ENCODE data around the gene ZNF827.

ZNF827 gene

DNA sequence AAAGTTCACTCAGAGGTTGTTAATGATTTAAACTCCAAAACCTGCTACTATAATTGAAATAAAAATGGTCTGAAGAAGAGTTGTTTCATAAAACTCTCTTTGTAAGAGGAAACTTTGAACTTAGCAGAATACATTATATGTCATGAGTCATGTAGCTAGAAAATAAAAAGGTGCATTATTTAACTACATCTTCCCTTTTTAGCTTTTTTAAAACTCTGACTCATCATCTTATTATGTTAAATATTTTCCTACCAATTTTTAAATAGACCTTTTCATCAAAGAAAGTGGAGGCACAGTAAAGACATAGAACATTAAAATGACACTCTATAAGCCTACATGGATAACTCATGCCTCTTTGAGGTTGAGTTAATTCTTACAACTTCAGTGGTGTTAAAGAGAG is 1.2 kb upstream of the ZNF827 start:
- Histone ChIP-seq H2AFZ (ENCODE audit: low read depth, low read length) (no peak overlapping the region), H2BK5ac (ENCODE audit: low read depth, low read length, poor library complexity, severe bottlenecking) (no peak overlapping the region), H4K91ac (ENCODE audit: low read length) (no peak overlapping the region), H3K36me3 (ENCODE audit: control insufficient read depth in 1 of 2, insufficient read depth in 2 of 2, low read depth in 1 of 2, low read length in 2 of 2) (no peaks in the 10 kb centered on the region), H3K4me1 (ENCODE audit: control insufficient read depth, insufficient read depth, low read depth, low read length) (peaks cover 2% of the 10 kb centered on the region), H3K79me1 (replicated peaks; ENCODE audit: low read length, poor library complexity, severe bottlenecking) (no peaks in the 10 kb centered on the region), H3K4me3 (ENCODE audit: insufficient read depth in 1 of 2, low read depth in 1 of 2, low read length in 2 of 2) (peak overlapping the region in 1 of 2 experiments; percentile 96), H3K27me3 (ENCODE audit: control insufficient read depth in 1 of 2, insufficient read depth in 1 of 2, low read length in 2 of 2) (no peaks in the 10 kb centered on the region), H2BK12ac (ENCODE audit: low read length in 2 of 2) (no peak overlapping the region), H3K9ac (ENCODE audit: low read length) (peak overlapping the region; percentile 98), H2AK5ac (ENCODE audit: low read length, severe bottlenecking) (no peak overlapping the region), H2BK120ac (ENCODE audit: low read depth, low read length) (no peak overlapping the region), H2BK15ac (ENCODE audit: low read depth, poor library complexity, severe bottlenecking) (no peak overlapping the region), H3K23ac (ENCODE audit: low read length in 2 of 2) (no peak overlapping the region), H3K9me3 (ENCODE audit: control insufficient read depth, low read length) (no peaks in the 10 kb centered on the region), H4K8ac (ENCODE audit: low read length) (no peak overlapping the region), H3K4ac (ENCODE audit: low read depth in 1 of 2, low read length in 2 of 2) (no peak overlapping the region), H3K14ac (ENCODE audit: low read length in 2 of 2) (no peak overlapping the region), H3K27ac (ENCODE audit: low read length, poor library complexity, severe bottlenecking) (peak overlapping the region; percentile 56), H3K4me2 (ENCODE audit: low read length, poor library complexity, severe bottlenecking) (no peak overlapping the region), H3K18ac (ENCODE audit: low read depth in 1 of 2, low read length in 2 of 2) (no peak overlapping the region)
- DNase-seq, result no peak

DNA sequence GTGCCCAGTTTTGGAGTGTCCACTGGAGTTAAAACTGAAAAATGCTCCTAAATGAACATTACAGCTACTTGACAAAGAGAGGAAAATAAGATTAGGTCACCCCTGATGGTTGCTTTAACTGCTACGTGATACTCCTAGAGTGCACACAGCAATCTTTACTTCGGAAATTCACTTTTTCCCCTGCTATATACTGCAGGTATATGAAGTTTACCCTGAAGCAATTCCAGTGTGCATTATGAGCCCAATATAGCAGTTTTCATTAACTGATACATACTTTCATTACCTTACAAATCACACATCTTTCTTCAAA is 773 bp upstream of the ZNF827 start:
- Histone ChIP-seq H3K4me2 (ENCODE audit: low read length, poor library complexity, severe bottlenecking) (no peak overlapping the region), H2AK5ac (ENCODE audit: low read length, severe bottlenecking) (no peak overlapping the region), H3K9ac (ENCODE audit: low read length) (peak overlapping the region; percentile 98), H3K4me1 (ENCODE audit: control insufficient read depth, insufficient read depth, low read depth, low read length) (peaks cover 2% of the 10 kb centered on the region), H3K18ac (ENCODE audit: low read depth in 1 of 2, low read length in 2 of 2) (no peak overlapping the region), H3K27me3 (ENCODE audit: control insufficient read depth in 1 of 2, insufficient read depth in 1 of 2, low read length in 2 of 2) (no peaks in the 10 kb centered on the region), H3K79me1 (replicated peaks; ENCODE audit: low read length, poor library complexity, severe bottlenecking) (no peaks in the 10 kb centered on the region), H2AFZ (ENCODE audit: low read depth, low read length) (no peak overlapping the region), H4K91ac (ENCODE audit: low read length) (no peak overlapping the region), H2BK12ac (ENCODE audit: low read length in 2 of 2) (no peak overlapping the region), H3K36me3 (ENCODE audit: control insufficient read depth in 1 of 2, insufficient read depth in 2 of 2, low read depth in 1 of 2, low read length in 2 of 2) (no peaks in the 10 kb centered on the region), H3K27ac (ENCODE audit: low read length, poor library complexity, severe bottlenecking) (peak overlapping the region; percentile 56), H3K9me3 (ENCODE audit: control insufficient read depth, low read length) (no peaks in the 10 kb centered on the region), H4K8ac (ENCODE audit: low read length) (no peak overlapping the region), H3K4me3 (ENCODE audit: insufficient read depth in 1 of 2, low read depth in 1 of 2, low read length in 2 of 2) (peak overlapping the region in 1 of 2 experiments; percentile 96), H3K4ac (ENCODE audit: low read depth in 1 of 2, low read length in 2 of 2) (no peak overlapping the region), H2BK120ac (ENCODE audit: low read depth, low read length) (no peak overlapping the region), H2BK5ac (ENCODE audit: low read depth, low read length, poor library complexity, severe bottlenecking) (no peak overlapping the region), H3K23ac (ENCODE audit: low read length in 2 of 2) (no peak overlapping the region), H2BK15ac (ENCODE audit: low read depth, poor library complexity, severe bottlenecking) (no peak overlapping the region), H3K14ac (ENCODE audit: low read length in 2 of 2) (no peak overlapping the region)
- DNase-seq, result peak; percentile 27
- WGBS, result 26% methylated on average over 2 of the region's 2 CpGs

DNA sequence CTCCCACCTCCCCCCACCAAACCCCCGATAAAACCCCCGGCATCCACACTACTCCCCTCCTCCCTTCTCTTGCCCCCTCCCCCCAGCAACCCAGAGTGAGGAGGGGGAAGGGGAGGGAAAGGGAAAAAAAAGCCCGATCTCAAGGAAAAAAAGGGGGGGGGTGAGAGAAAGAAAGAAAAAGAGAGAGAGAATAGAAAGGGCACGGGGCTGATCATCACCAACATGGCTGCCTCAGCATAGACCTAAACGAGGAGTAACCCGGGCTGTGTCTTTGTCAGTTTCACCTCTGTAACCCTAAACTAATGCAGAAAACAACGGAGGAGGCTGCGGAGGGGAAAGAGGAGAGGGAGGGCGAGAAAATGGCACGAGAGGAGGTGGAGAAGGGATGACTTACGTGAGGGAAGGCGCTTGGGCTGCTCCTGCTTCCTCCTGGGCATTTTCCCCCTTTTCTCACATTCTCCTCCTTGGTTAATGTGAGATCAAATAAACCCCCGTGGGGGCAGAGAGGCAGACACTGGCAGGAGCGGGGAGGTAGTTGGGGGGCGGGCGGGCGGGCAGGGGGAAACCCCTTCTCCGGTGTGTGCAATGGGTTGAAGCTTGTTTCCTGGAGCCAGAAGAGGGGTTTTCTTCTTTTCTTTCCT is 532 bp downstream of the ZNF827 start:
- peaks cover 3% of the 10 kb centered on the region for H3K4me1 ChIP-seq (ENCODE audit: control insufficient read depth, insufficient read depth, low read depth, low read length)
- peak; percentile 59 for DNase-seq
- H3K18ac ChIP-seq (ENCODE audit: low read depth in 1 of 2, low read length in 2 of 2), result peak overlapping the region; percentile 37 to 86
- no peak overlapping the region for H2AK5ac ChIP-seq (ENCODE audit: low read length, severe bottlenecking)
- 0% methylated on average over 4 of the region's 18 CpGs for WGBS
- peak overlapping the region; percentile 29 for H4K8ac ChIP-seq (ENCODE audit: low read length)
- H3K27ac ChIP-seq (ENCODE audit: low read length, poor library complexity, severe bottlenecking), result peak overlapping the region; percentile 67
- peak overlapping the region in 1 of 2 experiments; percentile 57 for H2BK12ac ChIP-seq (ENCODE audit: low read length in 2 of 2)
- H3K14ac ChIP-seq (ENCODE audit: low read length in 2 of 2), result peak overlapping the region in 1 of 2 experiments; percentile 57
- H2BK15ac ChIP-seq (ENCODE audit: low read depth, poor library complexity, severe bottlenecking), result peak overlapping the region; percentile 15
- H3K4me3 ChIP-seq (ENCODE audit: insufficient read depth in 1 of 2, low read depth in 1 of 2, low read length in 2 of 2), result peak overlapping the region; percentile 77 to 96
- peak overlapping the region; percentile 40 for H3K4me2 ChIP-seq (ENCODE audit: low read length, poor library complexity, severe bottlenecking)
- H3K9me3 ChIP-seq (ENCODE audit: control insufficient read depth, low read length), result no peaks in the 10 kb centered on the region
- peak overlapping the region; percentile 95 for H4K91ac ChIP-seq (ENCODE audit: low read length)
- H3K4ac ChIP-seq (ENCODE audit: low read depth in 1 of 2, low read length in 2 of 2), result peak overlapping the region; percentile 9 to 73
- no peak overlapping the region for H2AFZ ChIP-seq (ENCODE audit: low read depth, low read length)
- peak overlapping the region; percentile 98 for H3K9ac ChIP-seq (ENCODE audit: low read length)
- H2BK5ac ChIP-seq (ENCODE audit: low read depth, low read length, poor library complexity, severe bottlenecking), result peak overlapping the region; percentile 95
- no peaks in the 10 kb centered on the region for H3K27me3 ChIP-seq (ENCODE audit: control insufficient read depth in 1 of 2, insufficient read depth in 1 of 2, low read length in 2 of 2)
- peak overlapping the region; percentile 98 for H2BK120ac ChIP-seq (ENCODE audit: low read depth, low read length)
- H3K79me1 ChIP-seq (replicated peaks; ENCODE audit: low read length, poor library complexity, severe bottlenecking), result no peaks in the 10 kb centered on the region
- peak overlapping the region in 1 of 2 experiments; percentile 16 for H3K23ac ChIP-seq (ENCODE audit: low read length in 2 of 2)
- no peaks in the 10 kb centered on the region for H3K36me3 ChIP-seq (ENCODE audit: control insufficient read depth in 1 of 2, insufficient read depth in 2 of 2, low read depth in 1 of 2, low read length in 2 of 2)

DNA sequence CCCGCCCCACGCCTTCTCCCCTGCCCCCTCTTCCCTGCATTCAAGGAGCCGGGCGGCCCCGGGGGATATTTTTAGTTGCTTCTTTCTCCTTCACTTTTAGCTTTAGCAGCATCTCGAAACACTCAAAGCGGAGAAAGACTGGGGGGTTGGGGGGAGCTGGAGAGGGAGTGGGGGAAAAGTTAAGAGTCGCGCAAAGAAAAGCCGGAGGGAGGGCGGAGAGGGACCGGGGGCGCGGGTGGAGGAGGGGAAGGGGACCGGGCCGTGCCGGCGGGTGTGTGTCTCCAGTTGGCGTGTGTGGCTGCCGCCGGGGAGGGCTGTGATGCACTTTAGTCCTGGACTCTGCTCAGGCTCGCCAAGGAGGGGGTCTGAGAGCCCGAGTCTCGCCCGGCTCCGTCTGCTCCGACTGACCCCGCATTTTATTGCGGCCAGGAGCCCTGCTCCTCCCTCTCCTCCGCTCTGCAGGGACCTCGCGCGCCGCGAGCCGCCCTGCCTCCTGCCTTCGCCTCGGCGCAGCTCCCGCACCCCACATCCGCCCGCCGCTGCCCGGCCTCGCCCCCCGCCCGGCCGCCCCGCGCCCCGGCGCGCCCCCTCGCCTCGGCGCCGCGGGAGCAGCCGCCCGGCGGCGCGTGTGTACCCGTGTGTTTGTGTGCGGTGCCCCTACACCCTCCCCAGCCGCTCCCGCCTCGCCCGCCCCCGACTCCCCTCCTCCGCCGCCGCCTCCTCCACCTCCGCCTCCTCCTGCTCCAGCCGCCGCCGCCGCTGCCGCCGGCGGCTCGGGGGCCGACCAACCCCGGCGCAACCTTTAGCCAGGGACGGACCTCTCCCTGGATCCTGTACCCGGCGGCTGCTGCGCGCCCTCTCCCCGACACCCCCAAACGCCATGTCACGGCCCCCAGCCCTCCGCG is 1.4 kb downstream of the ZNF827 start:
- Histone ChIP-seq H4K91ac (ENCODE audit: low read length) (peak overlapping the region; percentile 90), H4K8ac (ENCODE audit: low read length) (peak overlapping the region; percentile 37)
- under 1% methylated on average over 50 of the region's 95 CpGs for WGBS

More for the DNA sequence above, 1.4 kb downstream of the ZNF827 start:
- H2BK15ac ChIP-seq (ENCODE audit: low read depth, poor library complexity, severe bottlenecking), result peak overlapping the region; percentile 87
- peaks cover 3% of the 10 kb centered on the region for H3K4me1 ChIP-seq (ENCODE audit: control insufficient read depth, insufficient read depth, low read depth, low read length)
- peak overlapping the region; percentile 87 for H3K4me2 ChIP-seq (ENCODE audit: low read length, poor library complexity, severe bottlenecking)
- H3K79me1 ChIP-seq (replicated peaks; ENCODE audit: low read length, poor library complexity, severe bottlenecking), result peaks cover 1% of the 10 kb centered on the region
- no peaks in the 10 kb centered on the region for H3K36me3 ChIP-seq (ENCODE audit: control insufficient read depth in 1 of 2, insufficient read depth in 2 of 2, low read depth in 1 of 2, low read length in 2 of 2)
- H3K4me3 ChIP-seq (ENCODE audit: insufficient read depth in 1 of 2, low read depth in 1 of 2, low read length in 2 of 2), result peak overlapping the region; percentile 77 to 96
- peak overlapping the region; percentile 98 for H3K9ac ChIP-seq (ENCODE audit: low read length)
- peak; percentile 77 for DNase-seq
- peak overlapping the region in 1 of 2 experiments; percentile 97 for H3K14ac ChIP-seq (ENCODE audit: low read length in 2 of 2)
- no peak overlapping the region for H2AK5ac ChIP-seq (ENCODE audit: low read length, severe bottlenecking)
- H3K27me3 ChIP-seq (ENCODE audit: control insufficient read depth in 1 of 2, insufficient read depth in 1 of 2, low read length in 2 of 2), result no peaks in the 10 kb centered on the region
- H3K18ac ChIP-seq (ENCODE audit: low read depth in 1 of 2, low read length in 2 of 2), result peak overlapping the region; percentile 52 to 98
- peak overlapping the region in 1 of 2 experiments; percentile 21 for H2BK12ac ChIP-seq (ENCODE audit: low read length in 2 of 2)
- H3K9me3 ChIP-seq (ENCODE audit: control insufficient read depth, low read length), result no peaks in the 10 kb centered on the region
- peak overlapping the region in 1 of 2 experiments; percentile 81 for H3K4ac ChIP-seq (ENCODE audit: low read depth in 1 of 2, low read length in 2 of 2)
- no peak overlapping the region for H2AFZ ChIP-seq (ENCODE audit: low read depth, low read length)
- peak overlapping the region; percentile 93 for H3K27ac ChIP-seq (ENCODE audit: low read length, poor library complexity, severe bottlenecking)
- peak overlapping the region in 1 of 2 experiments; percentile 2 for H3K23ac ChIP-seq (ENCODE audit: low read length in 2 of 2)
- H2BK120ac ChIP-seq (ENCODE audit: low read depth, low read length), result peak overlapping the region; percentile 98
- peak overlapping the region; percentile 89 for H2BK5ac ChIP-seq (ENCODE audit: low read depth, low read length, poor library complexity, severe bottlenecking)
